ENCODE data around the gene HOXA1. TPM values are rescaled to one million over a fixed set of nuclear protein-coding genes. Genes with fewer than 3 reads are reported as not detected.

The HOXA1 gene
- total and polyA plus RNA-seq, 4 donors, result 0.06 to 0.37 (median 0.32) TPM

GRCh38 chr7:27124902-27125689 is 29.3 kb upstream of the HOXA1 start:
- WGBS, 2 donors, result 52 to 67% methylated on average over 8 of the region's 8 CpGs
- DNase-seq (no peak), ATAC-seq (ENCODE audit: insufficient read depth, low FRiP score) (no peak)
- H3K4me1 ChIP-seq (ENCODE audit: control insufficient read depth in 5 of 5, insufficient read depth in 5 of 5, low read length in 5 of 5), result peaks cover 0 to 88% (median 3%) of the 10 kb centered on the region in 5 donors
- H3K27me3 ChIP-seq (ENCODE audit: control insufficient read depth in 3 of 3, insufficient read depth in 3 of 3, low read length in 2 of 3), result peaks cover 0 to 82% (median 0%) of the 10 kb centered on the region in 3 donors
- H3K27ac ChIP-seq (ENCODE audit: low read depth in 1 of 2, low read length in 1 of 2), result peak overlapping the region in 1 of 2 donors; percentile 95
- no peak overlapping the region for H3K4me3 ChIP-seq
- peaks cover 0 to 2% (median 0%) of the 10 kb centered on the region in 4 donors for H3K9me3 ChIP-seq (ENCODE audit: control insufficient read depth in 4 of 4, insufficient read depth in 3 of 4, low read length in 3 of 4)
- H3K9ac ChIP-seq (ENCODE audit: insufficient read depth in 1 of 2, low read length in 2 of 2), result peak overlapping the region in 1 of 2 donors; percentile 83
- H3K36me3 ChIP-seq (ENCODE audit: control insufficient read depth in 4 of 4, insufficient read depth in 4 of 4, low read length in 4 of 4), result peaks cover 0 to 27% (median 4%) of the 10 kb centered on the region in 4 donors
- TF ChIP-seq CTCF (IDR thresholded peaks at IDR 0.05; ENCODE audit: control extremely low read depth, extremely low read depth), result no peak

- TF ChIP-seq CTCF (IDR thresholded peaks at IDR 0.05; ENCODE audit: control extremely low read depth, extremely low read depth), result no peak
- DNase-seq (peak; percentile 80 to 85 (median 85)), ATAC-seq (ENCODE audit: insufficient read depth, low FRiP score) (no peak)
- 43 to 64% methylated on average over 43 of the region's 43 CpGs for WGBS, 2 donors
- peaks cover 0 to 81% (median under 1%) of the 10 kb centered on the region in 3 donors for H3K27me3 ChIP-seq (ENCODE audit: control insufficient read depth in 3 of 3, insufficient read depth in 3 of 3, low read length in 2 of 3)
- peaks cover 0 to 93% (median 3%) of the 10 kb centered on the region in 5 donors for H3K4me1 ChIP-seq (ENCODE audit: control insufficient read depth in 5 of 5, insufficient read depth in 5 of 5, low read length in 5 of 5)
- H3K4me3 ChIP-seq, result peak overlapping the region; percentile 18
- H3K9ac ChIP-seq (ENCODE audit: insufficient read depth in 1 of 2, low read length in 2 of 2), result peak overlapping the region; percentile 73 to 83
- peaks cover 0 to 24% (median 4%) of the 10 kb centered on the region in 4 donors for H3K36me3 ChIP-seq (ENCODE audit: control insufficient read depth in 4 of 4, insufficient read depth in 4 of 4, low read length in 4 of 4)
- peak overlapping the region in 1 of 2 donors; percentile 95 for H3K27ac ChIP-seq (ENCODE audit: low read depth in 1 of 2, low read length in 1 of 2)
- H3K9me3 ChIP-seq (ENCODE audit: control insufficient read depth in 4 of 4, insufficient read depth in 3 of 4, low read length in 3 of 4), result peaks cover 0 to 2% (median 0%) of the 10 kb centered on the region in 4 donors
Measured at GRCh38 chr7:27124096-27124901, 28.5 kb upstream of the HOXA1 start.

GRCh38 chr7:27123477-27124053 is 27.8 kb upstream of the HOXA1 start:
- H3K4me1 ChIP-seq (ENCODE audit: control insufficient read depth in 5 of 5, insufficient read depth in 5 of 5, low read length in 5 of 5), result peaks cover 0 to 93% (median 3%) of the 10 kb centered on the region in 5 donors
- peaks cover 0 to 2% (median 0%) of the 10 kb centered on the region in 4 donors for H3K9me3 ChIP-seq (ENCODE audit: control insufficient read depth in 4 of 4, insufficient read depth in 3 of 4, low read length in 3 of 4)
- WGBS, 2 donors, result 45 to 65% methylated on average over 26 of the region's 26 CpGs
- H3K36me3 ChIP-seq (ENCODE audit: control insufficient read depth in 4 of 4, insufficient read depth in 4 of 4, low read length in 4 of 4), result peaks cover 0 to 17% (median 1%) of the 10 kb centered on the region in 4 donors
- no peak for ATAC-seq (ENCODE audit: insufficient read depth, low FRiP score)
- peak overlapping the region in 1 of 2 donors; percentile 95 for H3K27ac ChIP-seq (ENCODE audit: low read depth in 1 of 2, low read length in 1 of 2)
- peak overlapping the region; percentile 73 to 83 for H3K9ac ChIP-seq (ENCODE audit: insufficient read depth in 1 of 2, low read length in 2 of 2)
- no peak for TF ChIP-seq CTCF (IDR thresholded peaks at IDR 0.05; ENCODE audit: control extremely low read depth, extremely low read depth)
- H3K27me3 ChIP-seq (ENCODE audit: control insufficient read depth in 3 of 3, insufficient read depth in 3 of 3, low read length in 2 of 3), result peaks cover 0 to 77% (median 2%) of the 10 kb centered on the region in 3 donors
- H3K4me3 ChIP-seq, result peak overlapping the region; percentile 18
- DNase-seq, result no peak

Data from lung (tissue), 12 donors.